Choroid plexus epithelial cell (primary cell): ENCODE measurements around the gene GRM1.

Experiments used
- DNase-seq: peaks from one replicate; pipeline ENCODE4 v3.0.0-alpha.2; 2010; ENCODE audit warnings: low read depth
- H3K4me3 ChIP-seq: 2 replicates; pipeline ENCODE4 v1.5.1; 2011; ENCODE audit warnings: low read depth, mild to moderate bottlenecking, control low read depth, low read length, moderate library complexity
- TF ChIP-seq, protein P1 (sequence below): conservative IDR thresholded peaks from 2 replicates; pipeline ENCODE4 v1.5.1; 2011; ENCODE audit warnings: low read depth, mild to moderate bottlenecking, control low read depth, inconsistent platforms, low read length, moderate library complexity

Gene GRM1

DNA sequence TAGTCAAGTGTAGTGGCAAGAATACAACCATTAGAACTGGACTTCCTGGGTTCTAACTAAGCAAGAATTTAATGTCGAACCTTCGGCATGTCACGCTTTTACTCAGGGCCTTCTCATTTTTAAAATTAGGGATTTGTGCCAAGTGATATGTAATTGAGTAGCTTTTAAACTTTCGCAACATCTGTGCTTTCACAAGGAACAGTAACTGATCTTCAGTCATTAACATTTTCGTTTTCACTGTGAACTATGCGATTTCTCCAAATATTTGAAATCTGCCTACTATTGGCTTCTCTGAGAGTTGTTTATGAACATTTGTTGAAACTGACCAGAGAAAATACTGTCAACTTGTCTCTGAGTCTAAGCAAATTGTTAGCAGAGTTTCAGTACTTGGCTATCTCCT, 27.6 kb downstream of the GRM1 start:
- H3K4me3 ChIP-seq = no peak overlapping the region
- DNase-seq = no peak
- TF ChIP-seq, protein P1, sequence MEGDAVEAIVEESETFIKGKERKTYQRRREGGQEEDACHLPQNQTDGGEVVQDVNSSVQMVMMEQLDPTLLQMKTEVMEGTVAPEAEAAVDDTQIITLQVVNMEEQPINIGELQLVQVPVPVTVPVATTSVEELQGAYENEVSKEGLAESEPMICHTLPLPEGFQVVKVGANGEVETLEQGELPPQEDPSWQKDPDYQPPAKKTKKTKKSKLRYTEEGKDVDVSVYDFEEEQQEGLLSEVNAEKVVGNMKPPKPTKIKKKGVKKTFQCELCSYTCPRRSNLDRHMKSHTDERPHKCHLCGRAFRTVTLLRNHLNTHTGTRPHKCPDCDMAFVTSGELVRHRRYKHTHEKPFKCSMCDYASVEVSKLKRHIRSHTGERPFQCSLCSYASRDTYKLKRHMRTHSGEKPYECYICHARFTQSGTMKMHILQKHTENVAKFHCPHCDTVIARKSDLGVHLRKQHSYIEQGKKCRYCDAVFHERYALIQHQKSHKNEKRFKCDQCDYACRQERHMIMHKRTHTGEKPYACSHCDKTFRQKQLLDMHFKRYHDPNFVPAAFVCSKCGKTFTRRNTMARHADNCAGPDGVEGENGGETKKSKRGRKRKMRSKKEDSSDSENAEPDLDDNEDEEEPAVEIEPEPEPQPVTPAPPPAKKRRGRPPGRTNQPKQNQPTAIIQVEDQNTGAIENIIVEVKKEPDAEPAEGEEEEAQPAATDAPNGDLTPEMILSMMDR = no peak

DNA sequence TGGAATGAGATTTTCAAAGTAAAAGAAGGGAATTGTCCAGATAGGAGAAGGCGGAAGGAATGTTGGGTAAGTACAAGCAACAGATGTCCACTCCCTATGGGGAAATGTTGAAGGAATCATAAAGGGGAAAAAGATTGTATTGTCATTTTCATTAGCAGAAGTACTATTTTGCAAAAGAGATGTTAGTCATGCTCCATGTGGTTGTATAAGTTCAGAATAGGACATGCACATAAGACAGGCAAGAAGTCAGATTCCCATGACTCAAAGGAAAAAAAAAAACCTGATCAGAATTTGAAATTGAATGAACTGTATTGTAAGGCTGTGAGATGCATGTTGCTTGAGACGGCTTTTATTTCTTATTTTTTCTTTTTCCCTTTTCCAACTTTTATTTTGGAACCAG, 36.8 kb downstream of the GRM1 start:
- TF ChIP-seq, protein P1 = no peak
- no peak for DNase-seq
- no peak overlapping the region for H3K4me3 ChIP-seq

DNA sequence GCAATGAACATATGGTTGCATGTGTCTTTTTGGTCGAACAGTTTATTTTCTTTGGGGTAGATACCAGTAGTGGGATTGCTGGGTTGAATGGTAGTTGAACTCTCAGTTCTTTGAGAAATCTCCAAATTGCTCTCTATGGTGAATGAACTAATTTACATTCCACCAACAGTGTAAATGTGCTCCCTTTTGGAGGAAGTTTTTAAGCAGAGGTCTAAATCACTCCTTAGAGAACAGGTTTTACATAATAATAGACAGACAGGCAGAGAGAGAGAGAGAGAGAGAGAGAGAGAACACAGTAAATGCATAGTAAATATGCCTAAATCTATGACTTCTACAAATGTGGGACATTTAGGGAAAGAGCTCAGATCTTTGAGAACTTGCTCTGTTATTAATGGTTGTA, 37.6 kb downstream of the GRM1 start:
- TF ChIP-seq, protein P1 = no peak
- no peak overlapping the region for H3K4me3 ChIP-seq
- no peak for DNase-seq

DNA sequence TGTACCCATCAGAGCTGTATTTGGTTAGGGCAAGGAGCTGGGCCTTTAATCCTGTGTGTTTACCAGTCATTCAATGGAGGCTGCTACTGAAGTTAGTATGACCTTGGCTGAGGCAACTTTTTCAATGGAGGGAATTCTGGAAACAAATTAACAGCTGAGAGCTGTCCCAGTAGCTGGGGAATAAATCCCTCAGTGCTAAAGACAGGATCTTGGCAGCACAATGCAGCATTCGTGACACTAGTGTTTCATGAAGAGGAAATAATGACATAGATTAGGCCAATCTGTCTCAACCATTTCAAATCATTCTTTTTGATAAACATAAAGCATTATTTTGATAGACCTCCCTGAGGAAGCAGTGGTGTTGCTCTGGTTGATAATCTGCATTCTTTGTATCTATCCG, 42.9 kb downstream of the GRM1 start:
- TF ChIP-seq, protein P1 = no peak
- DNase-seq = no peak
- no peak overlapping the region for H3K4me3 ChIP-seq

DNA sequence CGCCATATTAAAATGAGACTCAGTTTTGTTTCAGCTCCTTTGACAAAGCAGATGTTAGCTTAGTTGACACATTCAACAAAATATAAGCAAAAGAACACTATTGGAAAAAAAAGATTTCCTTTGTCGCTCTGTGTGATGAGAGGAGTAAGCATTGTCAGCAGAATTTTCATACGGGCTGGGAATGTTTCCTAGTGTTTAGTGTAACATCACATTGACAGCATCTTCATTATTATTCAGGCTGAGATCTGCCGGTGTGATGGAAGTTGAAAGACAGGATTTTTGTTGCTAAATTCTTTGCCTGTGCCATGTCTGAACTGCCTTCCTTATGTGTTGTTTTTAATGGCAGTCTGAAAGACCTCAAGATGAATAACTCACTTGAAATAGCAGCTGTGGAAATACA, 49.1 kb downstream of the GRM1 start:
- DNase-seq = no peak
- no peak overlapping the region for H3K4me3 ChIP-seq
- TF ChIP-seq, protein P1 = no peak

DNA sequence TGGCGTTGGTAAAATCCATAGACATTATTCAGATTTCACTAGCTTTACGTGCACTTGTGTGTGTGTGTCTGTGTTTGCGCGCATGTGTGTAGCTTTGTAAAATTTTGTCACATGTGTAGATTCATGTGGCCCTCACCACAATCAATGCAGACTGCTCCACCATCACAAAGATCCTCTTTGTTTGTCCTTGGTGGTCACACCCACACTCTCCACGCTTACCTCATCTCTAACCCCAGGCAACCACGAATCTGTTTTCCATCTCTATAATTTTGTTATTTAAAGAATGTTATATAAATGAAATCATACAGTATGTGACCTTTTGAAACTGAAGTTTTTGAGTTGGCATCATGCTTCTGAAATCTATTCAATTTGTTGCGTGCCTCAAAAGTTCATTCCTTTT, 58.5 kb downstream of the GRM1 start:
- TF ChIP-seq, protein P1 = no peak
- H3K4me3 ChIP-seq = no peak overlapping the region
- no peak for DNase-seq

DNA sequence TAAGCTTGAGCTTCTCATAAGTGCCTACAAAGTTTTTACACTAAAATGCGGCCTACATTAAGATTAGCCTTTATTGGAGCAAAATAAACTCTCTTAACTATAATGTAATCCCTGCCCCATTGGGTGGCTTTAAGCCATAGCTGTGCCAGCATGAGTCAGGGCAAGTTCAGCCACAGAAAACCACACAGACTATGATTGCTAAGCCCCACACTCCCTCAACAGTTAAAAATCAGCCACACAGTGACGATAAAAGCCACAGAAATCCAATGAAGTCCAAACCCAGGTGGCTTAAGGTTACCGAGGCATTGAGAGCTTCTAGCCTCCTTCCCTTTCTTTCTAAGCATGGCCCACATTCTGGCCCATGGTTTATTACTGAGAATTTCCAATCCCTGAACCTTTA, 61.6 kb downstream of the GRM1 start:
- no peak overlapping the region for H3K4me3 ChIP-seq
- DNase-seq = no peak
- TF ChIP-seq, protein P1 = no peak
